Endothelial cell of umbilical vein (primary cell): Measurements from ENCODE around the gene ZNF620. TPM values are rescaled to one million over a fixed set of nuclear protein-coding genes. Genes with fewer than 3 reads are reported as not detected.
A peak's percentile ranks its signal among the peaks of the same experiment; 100 is the strongest.

Source experiments
- BruUV-seq: library from RNA; stranded (reverse); fragments of 400-500 nt; replicated peaks from 2 replicates; lab custom pipeline; 2021; lab: Mats Ljungman, UMichigan
- CTCF ChIA-PET: fragments of 300-600, 350-600 bp; sonication (Branson Sonifier 250); formaldehyde crosslinking; loops from one replicate; lab custom pipeline; 2021; ENCODE audit warnings: antibody characterized with exemption, inconsistent platforms; lab: Charles Lee
- POLR2A ChIA-PET: fragments of 300-600, 350-600 bp; sonication (Branson Sonifier 250); formaldehyde crosslinking; loops from one replicate; lab custom pipeline; 2021; ENCODE audit warnings: antibody characterized with exemption, inconsistent platforms; lab: Charles Lee
- DNase-seq: peaks from one replicate; pipeline ENCODE4 v3.0.0-alpha.2; 2011; ENCODE audit warnings: low read depth, low spot score
- FAIRE-seq: peaks from 2 replicates; lab custom pipeline; 2011; peaks lifted over from hg19 to GRCh38; lab: Jason Lieb, UNC
- H2AFZ ChIP-seq: 2 replicates; pipeline ENCODE4 v1.6.0; 2012; ENCODE audit warnings: low read depth, low read length, control low read depth, inconsistent platforms
- H3K27ac ChIP-seq: 2 replicates; pipeline ENCODE4 v1.5.1; 2011; ENCODE audit warnings: low read depth, mild to moderate bottlenecking, control low read depth, low read length, moderate library complexity; ENCODE audit not compliant: insufficient read depth
- H3K27me3 ChIP-seq, 2 experiments: 2 replicates each; pipeline versions ENCODE4 v1.6.0 to v1.6.1; 2011; ENCODE audit warnings: low read length in 2 of 2, mixed read lengths in 1 of 2; ENCODE audit not compliant: control insufficient read depth in 2 of 2, insufficient read depth in 2 of 2
- H3K36me3 ChIP-seq, 2 experiments: 2 replicates in 1 of 2; 3 replicates in 1 of 2; pipeline ENCODE4 v1.5.1; 2011; ENCODE audit warnings: low read length in 2 of 2, mild to moderate bottlenecking in 1 of 2, moderate library complexity in 1 of 2; ENCODE audit not compliant: control insufficient read depth in 2 of 2, insufficient read depth in 2 of 2; ENCODE audit errors: extremely low read depth in 1 of 2
- H3K4me1 ChIP-seq: 3 replicates; pipeline ENCODE4 v1.5.1; 2011; ENCODE audit warnings: mild to moderate bottlenecking, low read length; ENCODE audit not compliant: control insufficient read depth, insufficient read depth; ENCODE audit errors: extremely low read depth
- H3K4me2 ChIP-seq: 2 replicates; pipeline ENCODE4 v1.6.1; 2011; ENCODE audit warnings: low read length, control low read depth, mixed read lengths; ENCODE audit not compliant: insufficient read depth
- H3K4me3 ChIP-seq, 3 experiments: fragments of 200-600 bp in 1 of 3; sonication (generic), shearing (Covaris generic) in 1 of 3; replicated peaks in 1 of 3; 2 replicates each; pipeline ENCODE4 v1.5.1; 2011 to 2016; ENCODE audit warnings: control low read depth in 3 of 3, low read length in 3 of 3, mild to moderate bottlenecking in 2 of 3, inconsistent platforms in 1 of 3, low read depth in 1 of 3, moderate library complexity in 1 of 3; ENCODE audit not compliant: insufficient read depth in 1 of 3
- H3K79me2 ChIP-seq: 2 replicates; pipeline ENCODE4 v1.6.0; 2012; ENCODE audit warnings: low read length, inconsistent platforms; ENCODE audit not compliant: control insufficient read depth, insufficient read depth
- H3K9ac ChIP-seq: replicated peaks from 2 replicates; pipeline ENCODE3; 2011; ENCODE audit warnings: low read length, control low read depth; ENCODE audit not compliant: insufficient read depth; ENCODE audit errors: extremely low read depth
- H3K9me1 ChIP-seq: replicated peaks from 3 replicates; pipeline ENCODE4 v1.6.0; 2011; ENCODE audit warnings: mild to moderate bottlenecking, low read length; ENCODE audit not compliant: control insufficient read depth, insufficient read depth; ENCODE audit errors: extremely low read depth
- H3K9me3 ChIP-seq: replicated peaks from 2 replicates; pipeline ENCODE4 v1.5.1; 2012; ENCODE audit warnings: low read length, inconsistent platforms; ENCODE audit not compliant: control insufficient read depth, insufficient read depth
- H4K20me1 ChIP-seq: replicated peaks from 2 replicates; pipeline ENCODE3; 2011; ENCODE audit warnings: mild to moderate bottlenecking, low read length; ENCODE audit not compliant: control insufficient read depth, insufficient read depth; ENCODE audit errors: extremely low read depth
- JUN ChIP-seq: IDR thresholded peaks from 2 replicates; pipeline ENCODE4 v1.6.1; 2011; ENCODE audit warnings: borderline replicate concordance, low read depth; ENCODE audit not compliant: insufficient read length, insufficient read depth
- MAX ChIP-seq: IDR thresholded peaks from 2 replicates; pipeline ENCODE4 v1.6.1; 2011; ENCODE audit not compliant: insufficient read depth, insufficient read length
- MYC ChIP-seq: IDR thresholded peaks from one replicate; pipeline ENCODE4 v1.6.1; 2011; ENCODE audit warnings: mild to moderate bottlenecking, low read depth, low read length
- dilution Hi-C: fragments of 300-500 bp; cut with MboI; formaldehyde crosslinking; loops from one replicate; pipeline ENCODE4 v1.15.0; 2019; ENCODE audit warnings: low sequenced_read_pairs; ENCODE audit not compliant: extremely low pct_ligation_motif_present
- intact Hi-C: fragments of 100-400 bp; cut with micrococcal nuclease; formaldehyde crosslinking; loops from one replicate; pipeline ENCODE4 v1.10.0; 2022
- polyA plus RNA-seq, 4 experiments: library from polyadenylated mRNA; depleted of rRNA in 3 of 4; stranded (reverse) in 3 of 4; unstranded in 1 of 4; fragments of >200 nt; gene quantifications; 2 replicates each; pipeline versions ENCODE4 v1.2.1 to v1.2.3, GENCODE V29; 2011 to 2012; ENCODE audit warnings: missing spikeins in 1 of 4
- total RNA-seq: library from RNA; stranded (reverse); gene quantifications from 2 replicates; pipeline ENCODE4 v1.2.3, GENCODE V29; 2021

The ZNF620 gene
- total and polyA plus RNA-seq, 2 donors (not counting 3 experiments of a cell fraction or from before 2014, with no cell fraction given) = 1.9 to 4.0 TPM

GRCh38 chr3:40528426-40528825 lies 22.6 kb downstream of the ZNF620 start:
- Histone ChIP-seq H4K20me1 (no peaks in the 10 kb centered on the region), H3K27me3 (no peaks in the 10 kb centered on the region), H3K79me2 (peaks cover 7% of the 10 kb centered on the region), H3K9me3 (peaks cover 2% of the 10 kb centered on the region), H3K27ac (no peak overlapping the region), H3K36me3 (peaks cover 10 to 29% of the 10 kb centered on the region in 2 experiments), H3K4me1 (peaks cover 14% of the 10 kb centered on the region), H3K9me1 (no peaks in the 10 kb centered on the region), H2AFZ (no peak overlapping the region), H3K4me3 (no peak overlapping the region), H3K9ac (no peak overlapping the region), H3K4me2 (no peak overlapping the region)
- intact Hi-C loops (no loop called here), dilution Hi-C loops (no loop called here)
- TF ChIP-seq MYC = no peak
- BruUV-seq = no TSS peak
- FAIRE-seq (no peak), DNase-seq (no peak)
- ChIA-PET POLR2A (no interaction called here), CTCF (no interaction called here)

GRCh38 chr3:40532252-40532651 lies 26.4 kb downstream of the ZNF620 start:
- H3K9me1 ChIP-seq = no peaks in the 10 kb centered on the region
- H3K36me3 ChIP-seq = peaks cover 10 to 29% of the 10 kb centered on the region in 2 experiments
- no peaks in the 10 kb centered on the region for H3K79me2 ChIP-seq
- H3K27ac ChIP-seq = no peak overlapping the region
- no peaks in the 10 kb centered on the region for H3K27me3 ChIP-seq
- no peak overlapping the region for H3K4me2 ChIP-seq
- H4K20me1 ChIP-seq = no peaks in the 10 kb centered on the region
- no TSS peak for BruUV-seq
- POLR2A ChIA-PET = no interaction called here
- intact Hi-C loops = no loop called here
- TF ChIP-seq MAX (no peak), JUN (peak; percentile 8)
- dilution Hi-C loops = no loop called here
- peaks cover 2% of the 10 kb centered on the region for H3K9me3 ChIP-seq
- H3K9ac ChIP-seq = no peak overlapping the region
- no peaks in the 10 kb centered on the region for H3K4me1 ChIP-seq
- CTCF ChIA-PET = no interaction called here
- no peak overlapping the region for H3K4me3 ChIP-seq
- no peak overlapping the region for H2AFZ ChIP-seq
- no peak for DNase-seq
- FAIRE-seq = no peak
